ENCODE results near the gene SH2D3A. TPM values are rescaled to one million over a fixed set of nuclear protein-coding genes. Genes with fewer than 3 reads are reported as not detected.
A peak's percentile ranks its signal among the peaks of the same experiment; 100 is the strongest.

Gene SH2D3A
- total RNA-seq, 1 experiment from 2014 or later = 17.9 TPM

DNA sequence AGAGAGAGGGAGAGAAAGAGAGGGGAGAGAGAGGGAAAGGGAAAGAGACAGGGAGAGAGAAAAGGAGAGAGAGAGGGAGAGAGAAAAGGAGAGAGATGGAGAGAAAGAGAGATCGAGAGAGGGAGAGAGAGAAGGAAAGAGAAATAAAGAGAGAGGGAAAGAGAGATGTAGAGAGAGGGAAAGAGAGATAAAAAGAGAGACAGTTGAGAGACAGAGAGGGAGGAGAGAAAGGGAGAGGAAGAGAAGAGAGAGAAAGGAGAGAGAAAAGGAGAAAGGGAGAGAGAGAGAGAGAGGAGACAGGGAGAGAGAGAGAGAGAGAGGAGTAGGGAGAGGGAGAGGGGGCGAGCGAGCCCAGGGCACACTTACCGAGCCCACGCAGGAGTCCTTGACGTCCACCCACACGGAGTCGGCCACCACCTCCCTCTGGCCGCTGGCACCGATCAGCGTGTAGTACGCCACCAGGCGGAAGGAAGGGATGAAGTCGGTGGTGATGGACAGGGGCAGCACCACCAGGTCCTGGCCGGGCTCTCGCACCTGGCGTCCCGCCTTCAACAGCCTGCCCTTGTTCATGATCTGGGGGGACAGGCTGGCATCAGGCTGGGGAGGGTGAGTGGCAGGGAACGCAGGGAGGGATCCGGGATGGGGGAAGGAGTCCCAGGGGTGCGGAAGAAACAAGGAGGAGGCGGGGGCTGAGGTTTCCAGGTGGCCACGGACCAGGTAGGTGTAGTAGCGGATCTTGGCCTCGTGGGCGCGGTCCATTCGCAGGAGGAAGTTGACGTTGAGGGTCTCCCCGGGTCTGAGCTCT lies 56.8 kb downstream of the SH2D3A start:
- Histone ChIP-seq H3K9ac (ENCODE audit: extremely low read depth, insufficient read length, low read length) (no peak overlapping the region), H2BK15ac (ENCODE audit: low read depth, low read length) (no peak overlapping the region), H3T11ph (ENCODE audit: low read length) (no peak overlapping the region), H3K9me3 (ENCODE audit: control insufficient read depth, low read depth, low read length) (no peaks in the 10 kb centered on the region), H4K20me1 (ENCODE audit: control insufficient read depth, insufficient read depth, insufficient read length) (no peaks in the 10 kb centered on the region), H4K8ac (replicated peaks; ENCODE audit: insufficient read length, low read depth, low read length) (no peak overlapping the region), H3K27ac (ENCODE audit: insufficient read length, low read depth, low read length) (no peak overlapping the region), H2AFZ (ENCODE audit: low read length) (no peak overlapping the region), H3K56ac (ENCODE audit: insufficient read length, low read depth, low read length) (no peak overlapping the region), H3K23ac (ENCODE audit: insufficient read length, low read depth, low read length) (no peak overlapping the region), H2BK5ac (ENCODE audit: insufficient read length, low read length) (no peak overlapping the region), H3K18ac (ENCODE audit: insufficient read length, low read depth, low read length) (no peak overlapping the region), H3K4ac (ENCODE audit: low read depth, low read length) (no peak overlapping the region), H3K79me1 (ENCODE audit: insufficient read depth, low read depth, low read length, poor library complexity, severe bottlenecking) (no peaks in the 10 kb centered on the region), H3K23me2 (ENCODE audit: insufficient read length, low read depth, low read length, poor library complexity, severe bottlenecking) (no peaks in the 10 kb centered on the region), H2BK120ac (ENCODE audit: low read depth, low read length, poor library complexity, severe bottlenecking) (no peak overlapping the region), H2AK5ac (ENCODE audit: insufficient read length, low read length) (no peak overlapping the region), H4K5ac (ENCODE audit: insufficient read length, low read depth, low read length) (no peak overlapping the region), H3K27me3 (ENCODE audit: insufficient read depth, low read length) (no peaks in the 10 kb centered on the region; the same call in 1 of the 2 replicates), H2BK20ac (ENCODE audit: low read depth, low read length, poor library complexity, severe bottlenecking) (no peak overlapping the region), H3K14ac (ENCODE audit: insufficient read depth, low read length) (no peak overlapping the region), H3K4me2 (ENCODE audit: insufficient read depth, insufficient read length, low read length) (peak overlapping the region; percentile 18), H4K91ac (ENCODE audit: insufficient read length, low read depth, low read length) (no peak overlapping the region), H2BK12ac (ENCODE audit: insufficient read length, low read depth, low read length) (no peak overlapping the region), H3K4me1 (ENCODE audit: insufficient read depth, low read length) (no peaks in the 10 kb centered on the region), H3K79me2 (ENCODE audit: insufficient read depth, low read length) (no peaks in the 10 kb centered on the region)
- 100% methylated on average over 1 of the region's 30 CpGs for WGBS (ENCODE audit: extremely low coverage, insufficient read length, low lambda C conversion rate)
- Mint-ChIP-seq H3K27ac (no peak overlapping the region), H3K9me3 (peaks cover 3 to 8% of the 10 kb centered on the region in 2 experiments), H3K36me3 (ENCODE audit: insufficient read depth in 1 of 3, low read depth in 3 of 3) (no peaks in the 10 kb centered on the region; a peak in 1 of 7 replicates), H3K27me3 (ENCODE audit: low read depth) (peaks cover 53% of the 10 kb centered on the region), H3K4me1 (peaks cover 14 to 29% of the 10 kb centered on the region in 2 experiments), H3K4me3 (peak overlapping the region; percentile 55 to 81)
- TF ChIP-seq CTCF (conservative IDR thresholded peaks at IDR 0.05) = peak; percentile 63
- peak; percentile 65 for DNase-seq
